SH-SY5Y (cell line): ENCODE results near the gene ETS1.

Experiments
- GATA2 ChIP-seq: IDR thresholded peaks from 2 replicates; pipeline ENCODE4 v1.6.1; 2011; ENCODE audit warnings: mild to moderate bottlenecking, low read depth, low read length
- GATA3 ChIP-seq: IDR thresholded peaks from 2 replicates; pipeline ENCODE4 v1.6.1; 2011; ENCODE audit warnings: low read depth, mild to moderate bottlenecking, low read length, moderate library complexity

DNA sequence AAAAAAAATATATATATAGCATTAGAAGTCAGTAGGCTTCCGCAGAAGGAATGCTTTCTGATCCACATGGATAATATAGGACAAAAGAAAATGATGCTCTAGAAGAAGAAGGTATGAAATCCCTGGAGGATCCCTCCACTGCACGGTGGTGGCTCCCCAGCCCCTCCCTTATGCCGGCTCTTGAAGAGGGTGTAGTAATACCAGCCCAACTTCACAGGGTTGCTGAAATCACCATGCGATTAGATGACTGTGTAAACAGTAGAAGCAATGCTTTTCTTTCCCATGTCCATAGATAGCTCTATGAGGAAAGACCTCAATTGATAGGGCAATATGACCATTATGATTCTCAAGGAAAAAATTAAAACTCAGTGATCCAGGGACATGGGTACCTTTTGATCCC lies 3.2 kb upstream of the ETS1 start:
- no peak for TF ChIP-seq GATA3
- no peak for TF ChIP-seq GATA2
